Right hindlimb (tissue), 1 donor: ENCODE measurements around the gene DNMT3B.
A peak's percentile ranks its signal among the peaks of the same experiment; 100 is the strongest.
"Not testable (repeated sequence)": the region's sequence is repeated elsewhere in the genome, so short reads cannot be mapped to it uniquely, and the experiment has no call there.

Experiments
- DNase-seq: peaks from one replicate; pipeline ENCODE4 v3.0.0-alpha.2; 2018

The DNMT3B gene

DNA sequence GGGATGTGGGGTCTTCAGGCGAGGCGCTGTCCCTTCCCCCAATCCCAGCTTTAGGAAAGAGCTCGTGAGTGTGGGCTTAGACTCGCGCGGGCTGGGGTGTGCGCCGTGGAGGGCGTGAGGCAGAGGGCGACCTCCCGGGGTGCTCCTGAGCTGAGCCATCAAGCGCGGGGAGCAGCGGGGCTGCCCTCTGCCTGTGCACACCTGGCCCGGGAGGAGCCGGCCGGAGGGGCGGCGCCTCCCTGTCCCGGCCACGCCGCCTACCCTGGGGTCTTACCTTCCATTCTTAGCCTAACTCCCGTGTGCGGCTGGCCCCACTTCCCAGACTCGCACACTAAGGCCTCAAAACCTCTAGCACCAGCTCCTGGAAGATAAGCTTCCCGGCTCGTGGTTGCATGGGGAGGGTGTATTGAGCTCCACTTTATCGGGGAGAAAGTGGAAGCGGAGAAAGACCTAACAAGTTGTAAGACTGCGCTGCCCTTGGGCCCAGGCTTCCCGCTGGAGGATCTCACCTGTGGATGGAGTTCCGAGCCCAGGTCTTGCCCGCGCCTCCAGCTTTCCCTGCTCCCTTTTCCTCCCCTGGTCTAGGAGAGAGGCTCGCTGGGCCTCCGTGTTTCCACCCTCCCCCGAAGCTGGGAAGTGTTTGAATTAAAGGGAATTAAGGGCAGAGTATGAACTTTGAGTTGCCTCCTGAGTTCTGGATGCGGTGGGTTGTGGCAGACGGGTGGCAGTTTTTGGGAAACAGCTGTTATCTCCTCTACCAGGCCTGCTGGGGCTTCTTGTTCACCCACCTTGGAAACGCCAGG is 1.2 kb downstream of the DNMT3B start:
- no peak for DNase-seq

GRCh38 chr20:32764005-32764960 is 2.1 kb downstream of the DNMT3B start:
- no peak for DNase-seq

GRCh38 chr20:32765230-32765875 is 3.2 kb downstream of the DNMT3B start:
- not testable (repeated sequence) for DNase-seq

GRCh38 chr20:32767418-32768198 is 5.4 kb downstream of the DNMT3B start:
- no peak for DNase-seq

- DNase-seq: no peak
Observed at GRCh38 chr20:32772046-32772445, 9.9 kb downstream of the DNMT3B start.

DNA sequence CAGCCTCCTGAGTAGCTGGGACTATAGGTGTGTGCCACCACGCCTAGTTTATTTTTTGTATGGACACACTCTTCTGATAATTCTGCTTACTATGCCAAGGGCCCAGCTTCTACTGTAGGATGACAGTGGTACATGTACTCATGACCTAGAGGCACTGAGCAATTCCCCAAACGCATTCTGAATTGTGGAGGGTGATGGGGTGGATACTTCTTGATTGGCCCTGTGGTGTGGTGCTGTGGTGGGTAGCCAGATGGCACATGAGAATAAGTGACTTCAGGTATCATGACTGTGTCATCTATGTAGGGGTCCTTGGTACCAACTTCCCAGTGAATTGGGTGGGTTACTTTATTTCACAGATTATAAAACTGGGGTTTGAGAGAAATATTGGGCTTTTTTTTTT is 11.0 kb downstream of the DNMT3B start:
- no peak for DNase-seq

GRCh38 chr20:32773855-32774254 is 11.7 kb downstream of the DNMT3B start:
- DNase-seq: no peak

DNA sequence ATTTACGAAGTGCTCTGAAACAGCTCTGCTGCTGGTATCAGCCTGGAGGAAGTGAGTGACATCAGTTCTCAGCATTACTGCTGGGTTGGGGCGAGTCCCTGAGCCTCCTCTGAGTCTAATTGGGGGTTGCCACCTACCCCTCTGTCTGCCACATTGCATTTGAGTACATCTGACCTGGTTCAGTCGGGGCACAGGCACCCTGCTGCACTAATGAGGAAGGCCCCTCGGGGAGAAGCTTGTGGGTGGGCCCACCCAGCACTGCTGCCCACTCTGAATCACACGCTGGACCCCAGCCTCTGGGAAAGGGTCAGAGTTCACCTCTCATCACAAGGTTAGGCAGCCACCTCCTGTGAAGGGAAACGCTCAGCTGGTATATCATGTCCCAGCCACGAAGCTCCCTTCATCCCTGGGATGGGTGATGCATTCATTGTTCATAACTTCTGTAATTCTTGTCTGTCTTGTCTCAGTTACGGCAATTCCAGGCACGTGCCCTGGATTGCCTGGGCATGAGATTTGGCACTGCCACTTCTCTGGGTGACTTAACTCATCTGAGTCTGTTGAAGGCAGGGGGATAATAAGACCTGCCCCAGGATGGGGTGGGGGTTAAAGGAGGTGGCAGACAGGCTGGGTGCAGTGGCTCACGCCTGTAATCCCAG is 13.3 kb downstream of the DNMT3B start:
- no peak for DNase-seq

DNA sequence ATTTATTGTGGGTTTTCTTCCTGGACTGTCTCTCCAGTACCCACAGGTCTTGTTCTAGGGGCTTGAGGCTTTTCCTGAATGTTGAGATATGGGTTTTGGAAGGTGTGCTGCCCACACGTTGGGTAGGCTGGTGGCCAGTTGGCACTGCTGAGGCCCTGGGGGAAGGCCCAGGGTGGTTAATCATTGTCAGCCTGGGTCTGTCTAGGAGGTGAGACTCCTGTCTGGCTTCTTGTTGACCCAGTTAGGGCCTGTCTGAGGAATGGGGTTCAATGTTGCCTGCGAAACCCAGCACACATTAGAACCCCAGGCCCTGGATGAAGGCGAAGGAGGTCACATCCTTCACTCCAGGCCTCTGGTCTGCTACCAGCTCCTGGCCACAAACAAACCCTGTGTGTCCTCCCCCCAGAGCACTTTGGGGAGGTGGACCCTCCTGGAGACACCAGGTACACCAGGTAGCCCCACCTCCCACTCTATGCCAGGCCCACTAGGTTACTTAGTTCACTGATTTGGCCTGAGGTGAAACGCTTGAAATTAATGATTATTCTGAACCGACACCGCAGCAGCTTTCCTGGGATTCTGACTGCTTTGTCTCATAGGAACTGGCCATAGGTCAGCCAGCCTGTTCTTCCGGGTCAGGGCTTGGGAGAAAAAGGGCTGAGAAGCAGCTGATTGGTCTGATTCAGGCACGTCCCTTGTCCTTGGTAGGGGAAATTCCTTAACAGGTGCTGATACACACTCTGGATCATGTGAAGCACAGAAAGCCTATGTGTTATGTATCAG is 15.2 kb downstream of the DNMT3B start:
- no peak for DNase-seq

DNA sequence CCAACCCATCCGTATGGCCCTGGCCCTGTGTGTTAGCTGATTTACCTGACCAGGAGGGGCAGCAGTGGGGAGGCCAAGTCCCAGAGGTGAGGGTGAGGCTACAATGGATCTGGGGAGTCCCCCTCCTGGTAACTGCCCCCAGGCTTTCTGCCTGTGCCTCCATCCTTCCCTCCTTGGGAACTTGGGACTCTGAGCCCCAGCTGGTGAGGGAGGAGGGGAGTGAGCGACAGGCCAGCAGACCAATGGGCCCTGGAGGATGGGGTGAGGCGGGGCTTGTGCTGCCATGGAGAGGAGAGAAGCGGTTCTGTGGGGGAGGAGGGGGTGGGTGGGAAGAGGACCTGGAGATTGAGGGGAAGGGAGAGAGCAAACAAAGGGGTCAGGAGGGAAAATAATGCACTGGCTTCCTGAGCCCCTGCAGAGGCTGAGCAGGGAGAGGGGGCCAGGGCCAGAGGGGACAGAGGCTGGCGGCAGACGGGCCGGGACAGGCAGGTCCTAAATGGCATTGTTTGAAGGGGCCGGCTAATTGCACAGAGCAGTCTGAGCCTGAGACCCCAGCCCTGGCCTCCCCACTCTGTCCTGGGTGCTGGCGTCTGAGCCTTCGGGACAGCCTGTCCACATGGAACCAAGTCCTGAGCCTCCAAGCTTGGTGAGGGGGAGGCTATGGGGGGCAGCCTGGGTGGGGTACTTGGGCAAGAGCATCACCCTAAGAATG is 17.5 kb downstream of the DNMT3B start:
- no peak for DNase-seq

- no peak for DNase-seq
Observed at GRCh38 chr20:32780278-32780677, 18.1 kb downstream of the DNMT3B start.

- DNase-seq: no peak
Observed at GRCh38 chr20:32780749-32781655, 18.8 kb downstream of the DNMT3B start.

DNA sequence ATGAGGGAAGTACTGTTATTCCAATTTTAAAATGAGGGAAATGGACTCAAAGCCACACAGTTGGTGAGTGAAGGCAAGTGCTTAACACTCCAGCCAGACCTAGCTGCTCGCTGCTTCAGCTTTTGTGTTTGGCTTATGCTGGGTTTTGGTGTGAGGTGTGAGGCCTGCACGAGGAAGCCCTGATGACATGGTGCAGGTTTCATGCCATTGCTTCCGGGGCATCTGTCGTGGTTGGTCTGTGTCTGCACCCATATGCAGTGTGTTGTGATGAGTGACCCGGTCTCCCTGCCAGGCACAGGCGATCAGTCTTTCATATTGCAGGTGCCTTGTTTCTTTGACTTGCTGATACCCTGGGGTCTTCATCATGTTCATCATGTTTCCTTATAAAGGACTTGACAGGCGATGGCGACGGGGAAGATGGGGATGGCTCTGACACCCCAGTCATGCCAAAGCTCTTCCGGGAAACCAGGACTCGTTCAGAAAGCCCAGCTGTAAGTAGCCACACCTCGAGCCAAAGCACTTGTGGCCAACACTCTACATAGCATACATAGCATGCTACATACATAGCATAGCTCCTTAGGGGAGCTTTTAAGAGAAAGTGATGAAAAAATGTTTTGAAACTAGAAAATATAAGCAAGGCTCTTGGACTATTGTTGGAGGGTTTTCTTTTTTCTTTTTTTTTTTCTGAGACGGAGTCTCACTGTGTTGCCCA is 22.3 kb downstream of the DNMT3B start:
- DNase-seq: no peak

- DNase-seq: no peak
Observed at GRCh38 chr20:32786059-32786760, 24.0 kb downstream of the DNMT3B start.

DNA sequence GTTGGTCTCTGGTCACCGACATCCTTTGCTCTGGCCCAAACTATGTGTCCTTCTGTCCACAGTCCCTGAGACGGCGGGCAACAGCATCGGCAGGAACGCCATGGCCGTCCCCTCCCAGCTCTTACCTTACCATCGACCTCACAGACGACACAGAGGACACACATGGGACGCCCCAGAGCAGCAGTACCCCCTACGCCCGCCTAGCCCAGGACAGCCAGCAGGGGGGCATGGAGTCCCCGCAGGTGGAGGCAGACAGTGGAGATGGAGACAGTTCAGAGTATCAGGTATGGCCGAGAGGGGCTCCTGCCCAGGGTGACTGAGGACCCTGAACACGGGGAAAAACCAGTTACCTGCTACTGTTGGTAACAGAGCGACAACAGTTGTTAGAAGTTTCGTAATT is 25.0 kb downstream of the DNMT3B start:
- no peak for DNase-seq

DNA sequence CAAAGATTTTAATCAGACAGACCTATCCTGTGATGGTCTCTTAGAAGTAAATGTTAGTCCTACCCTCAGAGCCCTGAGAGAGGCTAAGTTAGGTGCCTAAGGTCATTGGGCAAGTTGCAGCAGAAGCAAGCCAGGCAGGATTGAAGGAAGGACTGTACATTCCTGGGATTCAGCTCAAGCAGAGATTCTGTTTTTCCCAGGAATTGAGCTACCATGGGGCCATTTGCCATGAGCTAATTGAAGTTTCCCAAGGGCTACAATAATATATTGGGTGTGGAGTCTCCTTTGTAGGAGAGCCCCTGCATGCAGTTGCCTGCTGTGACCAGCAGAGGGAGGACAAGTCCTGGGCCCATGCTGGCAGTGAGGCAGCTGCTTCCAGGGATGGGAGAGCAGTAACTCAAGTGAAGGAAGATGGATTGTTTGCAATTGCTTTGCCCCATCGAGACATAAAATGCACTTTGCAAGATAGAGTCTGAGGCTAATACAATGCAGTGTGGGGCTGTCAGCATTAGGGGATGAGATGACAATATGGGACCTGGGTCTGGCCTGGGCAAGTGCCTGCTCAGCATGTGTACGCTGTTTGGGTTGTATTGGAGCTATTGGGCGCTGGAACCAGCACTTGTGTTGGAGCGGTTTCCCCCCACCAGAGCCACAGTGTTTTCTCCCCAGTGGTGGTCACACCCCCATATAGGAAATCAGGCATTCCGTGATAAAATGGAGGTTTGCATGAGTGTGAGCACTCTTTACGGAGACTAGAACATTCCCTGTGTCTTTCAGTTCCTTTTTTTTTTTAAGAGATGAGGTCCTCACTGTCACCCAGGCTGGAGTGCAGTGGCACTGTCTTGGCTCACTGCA is 27.9 kb downstream of the DNMT3B start:
- DNase-seq: peak; percentile 78

DNA sequence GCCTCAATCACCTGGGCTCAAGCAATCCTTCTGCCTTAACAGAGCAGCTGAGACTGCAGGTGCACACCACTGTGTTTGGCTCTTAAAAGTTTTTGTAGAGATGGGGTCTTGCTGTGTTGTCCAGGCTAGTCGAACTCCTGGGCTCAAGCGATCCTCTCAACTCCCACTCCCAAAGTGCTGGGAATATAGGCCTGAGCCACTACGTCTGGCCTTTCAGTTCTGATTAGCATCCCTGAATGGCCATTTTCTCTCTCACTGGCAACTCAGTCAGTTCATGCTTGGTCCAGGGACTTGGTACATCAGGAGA is 28.5 kb downstream of the DNMT3B start:
- DNase-seq: no peak
